Superior temporal gyrus (tissue), 1 donor: ENCODE results near the gene CERK.
"Not testable (repeated sequence)": the region's sequence is repeated elsewhere in the genome, so short reads cannot be mapped to it uniquely, and the experiment has no call there.

Source experiments
- DNase-seq: peaks from one replicate; pipeline ENCODE4 v3.0.0-alpha.2; 2016; ENCODE audit errors: extremely low spot score

The CERK gene

GRCh38 chr22:46737976-46738646 lies at the start of gene CERK:
TSS of gene CERK (minus strand) at chr22:46738252. CDS start at chr22:46738148, 104 bp downstream.
- no peak for DNase-seq

- no peak for DNase-seq
Observed at GRCh38 chr22:46783721-46784120, 45.7 kb upstream of the CERK start.

DNA sequence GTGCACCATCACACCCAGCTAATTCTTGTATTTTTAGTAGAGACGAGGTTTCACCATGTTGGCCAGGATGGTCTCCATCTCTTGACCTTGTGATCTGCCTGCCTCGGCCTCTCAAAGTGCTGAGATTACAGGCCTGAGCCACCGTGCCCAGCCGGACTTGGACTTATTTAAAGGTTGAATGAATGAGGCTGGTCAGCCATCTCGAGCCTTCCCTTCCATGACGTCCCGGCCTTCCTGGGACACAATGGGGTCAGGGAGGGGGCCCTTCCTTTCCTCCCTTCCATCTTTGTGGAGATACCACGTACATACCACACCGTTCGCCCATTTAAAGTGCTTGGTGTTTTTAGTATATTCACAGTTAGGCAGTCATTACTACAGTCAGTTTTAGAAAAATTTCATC lies 44.1 kb upstream of the CERK start:
- not testable (repeated sequence) for DNase-seq

- no peak for DNase-seq
Observed at GRCh38 chr22:46781291-46781690, 43.2 kb upstream of the CERK start.

- DNase-seq: no peak
Observed at GRCh38 chr22:46780453-46780852, 42.4 kb upstream of the CERK start.

- DNase-seq: no peak
Observed at GRCh38 chr22:46779651-46780050, 41.6 kb upstream of the CERK start.

DNA sequence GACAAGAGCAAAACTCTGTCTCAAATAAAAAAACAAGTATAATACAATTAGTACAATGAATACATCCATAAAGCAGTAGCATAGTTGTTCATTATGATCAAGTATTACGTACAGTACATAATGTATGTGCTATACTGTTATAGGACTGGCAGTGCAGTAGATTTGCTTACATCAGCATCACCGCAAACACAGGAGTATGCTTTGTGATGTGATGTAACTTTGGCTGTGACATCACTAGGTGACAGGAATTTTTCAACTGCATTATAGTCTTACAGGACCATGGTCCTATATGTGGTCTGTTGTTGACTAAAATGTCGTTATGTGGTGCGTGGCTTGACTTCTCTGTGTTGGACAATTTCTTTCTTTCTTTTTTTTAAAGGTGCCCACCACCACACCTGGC lies 41.0 kb upstream of the CERK start:
- no peak for DNase-seq

GRCh38 chr22:46777609-46777970 lies 39.5 kb upstream of the CERK start:
- DNase-seq: no peak

GRCh38 chr22:46776876-46777608 lies 39.0 kb upstream of the CERK start:
- no peak for DNase-seq

DNA sequence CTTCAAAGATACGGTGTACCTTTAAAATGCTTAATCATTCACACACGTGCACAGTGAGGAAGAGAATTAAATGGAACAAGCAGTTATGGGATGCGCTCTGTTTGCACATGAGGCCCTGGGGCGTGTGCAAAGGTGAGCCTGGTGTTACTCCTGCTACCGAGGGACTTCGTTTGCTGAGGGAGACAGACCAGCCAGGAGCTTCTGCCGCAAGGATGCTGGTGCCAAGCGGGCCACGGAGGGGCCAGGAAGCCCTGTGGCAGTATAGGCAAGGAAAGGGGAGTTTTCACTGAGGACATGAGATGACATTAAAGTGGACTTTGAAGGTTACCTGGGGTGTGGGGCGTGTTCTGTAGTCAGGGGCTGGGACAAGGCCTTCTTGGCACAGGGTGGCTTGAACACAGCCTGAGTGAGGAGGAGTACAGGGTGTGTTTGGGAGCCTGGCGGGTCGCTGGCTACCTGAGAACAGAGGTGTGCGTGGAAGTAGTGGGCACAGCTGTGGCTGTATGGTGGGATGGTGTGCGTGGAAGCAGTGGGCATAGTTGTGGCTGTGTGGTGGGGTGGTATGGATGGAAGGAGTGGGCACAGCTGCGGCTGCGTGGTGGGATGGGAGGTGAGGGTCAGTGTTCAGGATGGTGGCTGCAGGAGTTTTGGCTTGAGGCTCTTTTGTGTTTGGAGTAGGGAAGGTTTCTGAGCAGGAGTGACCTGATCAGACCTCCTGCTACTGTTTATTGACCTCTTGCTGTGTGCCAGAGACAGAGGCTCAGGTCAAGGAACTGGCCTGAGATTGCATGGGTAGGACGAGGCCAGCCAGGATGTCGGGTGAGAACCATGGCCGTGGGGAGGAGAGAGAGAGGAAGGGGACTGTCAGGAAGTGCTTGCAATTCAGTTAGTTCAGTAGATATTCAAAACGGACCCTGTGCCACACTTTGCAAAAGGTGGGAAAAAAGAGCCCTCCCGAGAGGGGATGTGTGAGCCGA lies 38.1 kb upstream of the CERK start:
- DNase-seq: no peak

DNA sequence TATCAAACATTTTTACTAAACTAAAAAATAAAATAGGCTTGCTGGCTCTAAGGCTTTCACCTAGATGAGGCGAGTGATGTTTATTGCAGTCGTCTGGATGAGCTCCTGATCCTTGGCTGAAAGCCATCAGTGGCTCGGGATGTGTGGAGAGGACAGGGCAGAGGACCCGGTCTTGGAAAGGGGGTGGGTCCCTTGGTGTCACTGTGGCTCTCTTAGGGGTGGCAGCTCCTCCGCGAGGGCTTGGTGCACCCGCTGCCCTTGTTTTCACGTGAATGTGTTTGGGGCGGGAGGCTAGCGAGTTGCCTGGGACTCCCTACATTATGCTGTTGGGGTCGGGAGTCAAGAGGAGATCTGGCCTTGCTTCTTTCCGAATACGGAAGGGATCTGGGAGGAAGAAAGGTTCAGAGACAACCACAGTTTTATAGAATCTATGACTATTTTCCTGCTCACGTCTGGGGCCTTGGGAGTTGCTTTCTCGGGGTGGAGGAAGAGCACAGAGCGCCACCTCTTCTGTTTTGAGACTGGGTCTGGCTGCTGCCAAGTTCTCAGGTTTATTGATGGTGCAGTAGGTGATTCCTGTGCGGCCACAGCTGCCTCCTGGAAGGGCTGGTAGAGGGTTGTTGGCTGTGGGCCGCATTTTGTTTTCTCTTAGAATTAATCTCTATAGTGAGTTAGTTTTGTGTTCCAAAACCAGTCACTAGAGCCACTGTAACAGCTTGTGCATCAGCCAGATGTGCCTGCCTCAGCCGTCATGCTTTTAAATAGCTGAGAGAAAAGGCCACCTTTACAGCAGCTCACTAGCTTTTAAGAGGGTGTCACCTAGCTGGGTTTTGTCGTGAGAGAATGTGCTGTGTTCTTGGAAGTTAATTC lies 37.2 kb upstream of the CERK start:
- DNase-seq: no peak

GRCh38 chr22:46774253-46774979 lies 36.4 kb upstream of the CERK start:
- DNase-seq: no peak

GRCh38 chr22:46773076-46773475 lies 35.0 kb upstream of the CERK start:
- no peak for DNase-seq

GRCh38 chr22:46770726-46771125 lies 32.7 kb upstream of the CERK start:
- DNase-seq: no peak

DNA sequence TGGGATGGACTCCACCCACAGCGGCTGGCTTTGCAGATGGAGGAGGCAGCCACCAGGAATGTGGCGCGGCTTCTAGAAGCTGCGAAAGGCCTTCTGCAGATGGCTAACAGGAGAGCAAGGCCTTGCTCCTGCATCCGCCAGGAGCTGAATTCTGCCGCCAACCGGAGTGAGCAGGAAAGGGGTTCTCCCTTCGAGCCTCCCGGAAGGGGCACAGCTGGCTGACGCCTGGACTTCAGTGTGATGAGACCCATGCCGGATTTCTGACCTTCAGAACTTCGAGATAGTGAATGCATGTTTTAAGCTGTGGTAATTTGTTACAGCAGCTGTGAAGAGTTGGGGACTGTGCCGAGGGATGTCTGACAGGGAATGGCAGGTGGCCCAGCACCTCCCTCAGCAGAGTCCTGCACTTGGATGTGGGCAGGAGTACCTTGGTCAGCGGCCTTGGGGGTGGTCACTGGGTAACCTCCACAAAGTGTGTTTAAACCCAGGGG lies 32.1 kb upstream of the CERK start:
- no peak for DNase-seq

DNA sequence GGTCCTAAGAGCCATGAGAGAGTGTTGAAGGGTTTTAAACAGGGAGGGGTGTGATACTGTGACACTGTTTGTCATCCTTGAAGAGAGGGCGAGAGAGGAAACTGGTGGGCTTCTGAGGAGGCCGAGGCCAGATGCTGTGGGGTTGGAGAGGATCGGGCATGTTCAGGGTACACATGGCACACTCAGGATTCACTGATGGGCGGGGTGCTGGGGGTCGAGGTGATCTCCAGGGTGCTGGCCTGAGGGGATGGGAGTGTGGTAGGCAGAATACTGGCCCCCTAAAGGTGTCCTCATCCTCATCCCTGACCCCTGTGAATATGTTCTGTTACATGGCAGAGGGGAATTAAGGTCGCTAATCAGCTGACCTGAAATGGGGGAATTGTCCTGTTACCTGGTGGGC lies 31.7 kb upstream of the CERK start:
- DNase-seq: no peak

DNA sequence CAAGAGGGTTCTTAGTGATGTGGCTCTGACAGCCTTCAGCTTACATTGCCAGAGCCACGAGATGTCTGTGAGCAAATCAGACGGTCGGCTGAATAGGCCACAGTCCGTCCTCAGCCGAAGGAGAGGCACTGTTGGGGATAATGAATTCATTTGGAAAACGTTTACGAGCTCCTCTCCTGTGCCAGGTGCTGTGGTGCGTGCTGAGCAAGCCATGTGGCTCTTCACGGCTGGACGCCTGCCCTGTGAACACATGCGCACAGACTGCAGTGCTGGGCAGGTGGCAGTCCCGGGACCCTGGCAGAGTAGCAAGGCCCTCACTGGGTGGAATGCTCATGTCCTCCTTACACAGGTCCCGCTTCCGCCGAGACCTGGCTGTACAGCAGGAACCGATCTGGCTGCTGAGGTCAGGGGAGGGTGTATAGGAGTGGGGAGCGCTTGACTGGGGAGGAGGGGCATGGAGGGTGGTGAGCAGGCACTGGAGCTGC lies 31.2 kb upstream of the CERK start:
- DNase-seq: no peak

DNA sequence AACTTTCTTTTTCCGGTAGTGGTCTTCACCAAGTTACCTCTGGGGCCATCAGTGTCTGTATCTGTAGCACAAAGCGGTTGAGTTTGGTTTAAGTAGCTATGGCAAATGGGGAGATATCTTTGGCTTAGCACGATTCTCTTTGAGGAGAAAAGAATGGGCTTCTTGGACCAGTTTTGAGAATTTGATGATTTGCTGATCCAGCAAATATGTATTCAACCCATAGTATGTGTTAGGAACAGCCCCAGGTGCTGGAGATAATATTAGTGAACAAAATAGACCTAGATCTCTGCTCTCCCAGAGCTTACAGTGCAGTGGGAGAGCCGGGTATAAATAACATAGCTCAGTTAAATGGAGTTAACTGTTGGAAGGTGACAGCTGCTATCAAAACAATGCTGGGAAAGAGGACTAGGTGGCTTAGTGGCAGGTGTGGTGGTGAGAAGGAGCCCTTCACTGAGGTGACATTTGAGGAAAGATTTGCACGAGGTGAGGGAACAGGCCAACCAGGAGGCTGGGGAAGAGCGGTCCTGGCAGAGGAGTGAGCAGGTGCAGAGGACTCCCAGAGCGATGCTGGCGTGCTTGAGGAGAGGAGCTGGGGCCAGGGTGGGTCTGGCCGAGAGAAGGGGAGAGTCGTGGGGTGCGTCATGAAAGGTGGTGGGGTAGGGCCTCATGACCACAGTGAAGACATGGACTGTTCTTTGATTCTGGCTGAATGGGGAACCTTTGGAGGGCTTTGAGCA lies 29.4 kb upstream of the CERK start:
- no peak for DNase-seq

DNA sequence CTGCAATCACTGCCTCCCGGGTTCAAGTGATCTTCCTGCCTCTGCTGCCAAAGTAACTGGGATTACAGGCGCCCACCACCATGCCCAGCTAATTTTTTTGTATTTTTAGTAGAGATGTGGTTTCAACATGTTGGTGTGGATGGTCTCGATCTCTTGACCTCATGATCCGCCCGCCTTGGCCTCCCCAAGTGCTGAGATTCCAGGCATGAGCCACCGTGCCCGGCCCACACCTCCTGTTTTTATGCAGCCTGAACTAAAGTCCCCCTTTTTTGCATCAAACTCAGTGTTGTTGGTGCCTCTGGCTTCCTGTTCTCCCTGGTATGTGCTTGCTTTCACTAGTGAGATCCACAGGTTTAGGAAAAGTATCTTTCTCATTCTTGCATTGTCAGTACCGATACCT lies 28.6 kb upstream of the CERK start:
- no peak for DNase-seq
